ENCODE results near the gene SIGLEC1. TPM values are rescaled to one million over a fixed set of nuclear protein-coding genes. Genes with fewer than 3 reads are reported as not detected.

Gene SIGLEC1
- total and polyA plus RNA-seq, 12 donors, result 1.3 to 22.4 (median 2.8) TPM

DNA sequence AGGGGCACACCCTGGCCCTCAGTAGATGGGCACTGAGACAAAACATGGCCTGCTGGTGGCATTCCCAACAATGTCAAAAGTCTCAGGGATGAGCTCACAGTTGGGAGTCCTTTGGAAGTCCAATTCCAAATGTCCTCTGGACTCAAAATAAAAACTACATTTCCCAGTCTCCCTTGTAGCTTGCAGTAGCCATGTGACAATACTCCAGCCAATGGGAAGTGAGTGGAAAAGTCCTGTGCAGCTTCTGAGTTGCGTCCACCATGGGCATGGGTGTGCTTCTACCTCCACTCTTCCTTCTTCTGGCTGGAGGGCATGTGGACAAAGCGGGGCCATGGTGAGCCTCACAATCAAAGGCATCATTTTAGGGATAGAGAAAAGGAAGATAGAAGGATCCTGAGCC lies 24.7 kb downstream of the SIGLEC1 start:
- H3K27ac ChIP-seq, result peak overlapping the region in 6 of 10 donors; percentile 28 to 76 (median 56)
- DNase-seq, result peak in 1 of 2 donors; percentile 33
- intact Hi-C loops (cut with DNase I), result loop anchor here in 1 of 10 donors (10.0 kb wide), 1 partner anchor 167 kb away; no protein-coding TSS in a partner anchor
- no peak overlapping the region for H3K4me3 ChIP-seq
- ATAC-seq, result peak; percentile 59 to 87 (median 74)
- peaks cover 0 to 26% (median 0%) of the 10 kb centered on the region in 9 donors for H3K36me3 ChIP-seq
- H3K4me1 ChIP-seq, result peaks cover 6 to 15% (median 13%) of the 10 kb centered on the region in 9 donors
- peaks cover 0 to 15% (median 2%) of the 10 kb centered on the region in 7 donors for H3K27me3 ChIP-seq
- TF ChIP-seq, protein P1, sequence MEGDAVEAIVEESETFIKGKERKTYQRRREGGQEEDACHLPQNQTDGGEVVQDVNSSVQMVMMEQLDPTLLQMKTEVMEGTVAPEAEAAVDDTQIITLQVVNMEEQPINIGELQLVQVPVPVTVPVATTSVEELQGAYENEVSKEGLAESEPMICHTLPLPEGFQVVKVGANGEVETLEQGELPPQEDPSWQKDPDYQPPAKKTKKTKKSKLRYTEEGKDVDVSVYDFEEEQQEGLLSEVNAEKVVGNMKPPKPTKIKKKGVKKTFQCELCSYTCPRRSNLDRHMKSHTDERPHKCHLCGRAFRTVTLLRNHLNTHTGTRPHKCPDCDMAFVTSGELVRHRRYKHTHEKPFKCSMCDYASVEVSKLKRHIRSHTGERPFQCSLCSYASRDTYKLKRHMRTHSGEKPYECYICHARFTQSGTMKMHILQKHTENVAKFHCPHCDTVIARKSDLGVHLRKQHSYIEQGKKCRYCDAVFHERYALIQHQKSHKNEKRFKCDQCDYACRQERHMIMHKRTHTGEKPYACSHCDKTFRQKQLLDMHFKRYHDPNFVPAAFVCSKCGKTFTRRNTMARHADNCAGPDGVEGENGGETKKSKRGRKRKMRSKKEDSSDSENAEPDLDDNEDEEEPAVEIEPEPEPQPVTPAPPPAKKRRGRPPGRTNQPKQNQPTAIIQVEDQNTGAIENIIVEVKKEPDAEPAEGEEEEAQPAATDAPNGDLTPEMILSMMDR (IDR thresholded peaks at IDR 0.05), result no peak
- H3K9me3 ChIP-seq, result no peaks in the 10 kb centered on the region
- 57 to 74% methylated on average over 2 of the region's 2 CpGs for WGBS, 2 donors

DNA sequence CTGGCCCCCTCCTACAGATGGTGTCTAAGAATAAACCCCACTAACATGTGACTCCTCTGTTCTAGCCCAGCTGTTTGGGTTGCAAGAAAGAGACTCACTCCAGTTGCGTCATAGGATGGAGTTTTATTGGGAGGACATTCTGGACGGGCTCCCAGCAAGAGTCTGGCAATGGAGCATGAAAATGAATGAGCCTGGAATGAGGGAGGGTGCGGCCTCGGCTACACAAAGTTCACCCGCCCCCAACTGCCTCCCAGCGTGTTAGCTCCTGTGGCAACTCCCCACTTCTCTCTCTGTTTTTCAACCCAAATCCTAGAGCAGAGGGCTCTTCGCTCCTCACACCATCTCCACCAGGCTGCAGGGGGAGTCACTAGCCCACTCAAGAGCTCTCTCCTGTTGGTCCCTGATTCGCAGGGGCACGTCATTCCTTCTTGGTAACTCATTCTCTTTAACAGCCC lies 25.5 kb downstream of the SIGLEC1 start:
- DNase-seq (peak; percentile 73 to 86), ATAC-seq (peak; percentile 78 to 92 (median 90))
- TF ChIP-seq, protein P1 (IDR thresholded peaks at IDR 0.05), result peak in 1 of 9 donors; percentile 17
- Histone ChIP-seq H3K4me3 (no peak overlapping the region), H3K4me1 (peaks cover 6 to 22% (median 16%) of the 10 kb centered on the region in 9 donors), H3K27me3 (peaks cover 0 to 22% (median 10%) of the 10 kb centered on the region in 7 donors), H3K9me3 (no peaks in the 10 kb centered on the region), H3K36me3 (peaks cover 0 to 22% (median 0%) of the 10 kb centered on the region in 9 donors), H3K27ac (peak overlapping the region in 9 of 10 donors; percentile 26 to 76 (median 55))
- intact Hi-C loops (cut with DNase I), result loop anchor here in 1 of 10 donors (10.0 kb wide), 1 partner anchor 168 kb away; no protein-coding TSS in a partner anchor
- 23 to 24% methylated on average over 9 of the region's 9 CpGs for WGBS, 2 donors

DNA sequence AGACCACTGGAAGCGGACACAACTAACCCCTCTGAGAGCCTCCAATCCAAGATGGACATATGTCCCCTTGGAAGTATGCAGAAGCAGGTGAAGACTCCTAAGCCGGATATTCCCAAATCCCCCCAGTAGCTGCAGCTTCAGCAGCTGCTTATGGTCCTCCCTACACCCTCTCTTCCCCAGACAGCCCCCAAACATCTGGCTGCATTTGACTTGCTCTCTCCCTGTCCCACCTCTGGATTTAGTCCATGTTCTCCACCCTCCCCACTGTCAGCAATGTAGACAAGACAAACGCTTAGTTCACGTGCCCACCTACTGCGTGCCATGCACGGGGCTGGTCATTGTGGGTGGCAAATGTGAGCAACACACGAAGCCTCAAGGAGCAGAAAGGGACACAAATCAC lies 26.0 kb downstream of the SIGLEC1 start:
- H3K4me3 ChIP-seq, result no peak overlapping the region
- H3K27ac ChIP-seq, result peak overlapping the region in 5 of 10 donors; percentile 28 to 76 (median 35)
- DNase-seq, result no peak
- H3K27me3 ChIP-seq, result peaks cover 0 to 27% (median 14%) of the 10 kb centered on the region in 7 donors
- no peaks in the 10 kb centered on the region for H3K9me3 ChIP-seq
- intact Hi-C loops (cut with DNase I), result loop anchor here in 1 of 10 donors (10.0 kb wide), 1 partner anchor 168 kb away; no protein-coding TSS in a partner anchor
- peaks cover 0 to 20% (median 0%) of the 10 kb centered on the region in 9 donors for H3K36me3 ChIP-seq
- peaks cover 6 to 27% (median 19%) of the 10 kb centered on the region in 9 donors for H3K4me1 ChIP-seq
- peak in 2 of 8 donors; percentile 1 to 2 for ATAC-seq
- TF ChIP-seq, protein P1 (IDR thresholded peaks at IDR 0.05), result no peak
- 62 to 77% methylated on average over 7 of the region's 7 CpGs for WGBS, 2 donors

DNA sequence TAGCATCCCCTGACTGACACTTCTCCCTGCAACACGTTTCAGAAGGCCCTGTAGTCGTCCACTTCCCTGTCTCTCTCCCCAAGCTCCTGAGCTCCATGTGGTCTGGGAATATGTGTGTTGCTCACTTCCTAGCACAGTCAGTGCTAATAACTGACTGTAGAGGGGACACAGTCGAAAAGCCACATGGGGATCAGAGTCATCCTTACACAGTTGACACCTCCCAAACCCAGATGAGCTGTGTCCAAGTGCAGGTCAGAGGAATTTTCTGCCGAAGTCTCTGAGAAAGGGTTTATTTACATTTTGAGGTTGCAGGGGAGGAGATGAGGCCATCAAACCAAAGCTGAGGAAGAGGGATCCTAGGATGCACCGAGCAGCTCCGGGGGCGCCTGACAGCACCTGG lies 27.1 kb downstream of the SIGLEC1 start:
- peaks cover 0 to 38% (median 22%) of the 10 kb centered on the region in 7 donors for H3K27me3 ChIP-seq

More for the DNA sequence above, 27.1 kb downstream of the SIGLEC1 start:
- Histone ChIP-seq H3K9me3 (no peaks in the 10 kb centered on the region), H3K36me3 (peaks cover 0 to 12% (median 0%) of the 10 kb centered on the region in 9 donors), H3K4me3 (no peak overlapping the region), H3K4me1 (peaks cover 6 to 37% (median 22%) of the 10 kb centered on the region in 9 donors), H3K27ac (no peak overlapping the region)
- intact Hi-C loops (cut with DNase I), result loop anchor here in 1 of 10 donors (10.0 kb wide), 1 partner anchor 169 kb away; no protein-coding TSS in a partner anchor
- no peak for ATAC-seq
- 71 to 76% methylated on average over 7 of the region's 7 CpGs for WGBS, 2 donors
- DNase-seq, result no peak
- TF ChIP-seq, protein P1 (IDR thresholded peaks at IDR 0.05), result no peak
